CD4-positive, alpha-beta memory T cell (primary cell): ENCODE results near the gene MRPS11. TPM values are rescaled to one million over a fixed set of nuclear protein-coding genes. Genes with fewer than 3 reads are reported as not detected.

Experiments
- CTCF ChIA-PET: fragments of 350-600 bp; sonication (Branson Sonifier 250); formaldehyde crosslinking; loops from one replicate; lab custom pipeline; 2021; ENCODE audit warnings: inconsistent platforms; ENCODE audit not compliant: partially characterized antibody; lab: Charles Lee
- POLR2A ChIA-PET: fragments of 350-600 bp; sonication (Branson Sonifier 250); formaldehyde crosslinking; loops from one replicate; lab custom pipeline; 2021; ENCODE audit not compliant: partially characterized antibody; lab: Charles Lee
- DNase-seq, 5 donors: peaks; one replicate each; pipeline versions ENCODE4 v3.0.0 to v3.0.0-alpha.2; 2020 to 2022; ENCODE audit warnings: mixed read lengths in 1 of 5
- H3K27ac ChIP-seq: one replicate; pipeline ENCODE4 v1.7.0; 2013; ENCODE audit warnings: low read depth, low read length
- H3K27me3 ChIP-seq: 2 replicates; pipeline ENCODE4 v1.7.0; 2013; ENCODE audit warnings: mild to moderate bottlenecking, low read length, moderate library complexity; ENCODE audit not compliant: insufficient read depth
- H3K36me3 ChIP-seq: 2 replicates; pipeline ENCODE4 v1.7.0; 2013; ENCODE audit warnings: mild to moderate bottlenecking, low read length, moderate library complexity; ENCODE audit not compliant: insufficient read depth
- H3K4me1 ChIP-seq: 2 replicates; pipeline ENCODE4 v1.7.0; 2013; ENCODE audit warnings: mild to moderate bottlenecking, low read length, moderate library complexity; ENCODE audit not compliant: insufficient read depth
- H3K4me3 ChIP-seq, 2 donors: one replicate each; pipeline ENCODE4 v1.7.0; 2013; ENCODE audit warnings: low read length in 2 of 2, mild to moderate bottlenecking in 1 of 2
- H3K9me3 ChIP-seq, 2 donors: one replicate each; pipeline ENCODE4 v1.7.0; 2013; ENCODE audit warnings: low read length in 2 of 2, control low read depth in 1 of 2; ENCODE audit not compliant: control insufficient read depth in 1 of 2
- H3K27ac Mint-ChIP-seq, 7 donors: one replicate each; pipeline ENCODE4 v1.8.0; 2020 to 2021; ENCODE audit warnings: mixed read lengths in 7 of 7, mild to moderate bottlenecking in 6 of 7, inconsistent platforms in 3 of 7, moderate library complexity in 3 of 7
- H3K27me3 Mint-ChIP-seq, 2 donors: one replicate each; pipeline ENCODE4 v1.8.0; 2020 to 2021; ENCODE audit warnings: mixed read lengths in 2 of 2
- H3K36me3 Mint-ChIP-seq, 2 donors: one replicate each; pipeline ENCODE4 v1.8.0; 2020 to 2021; ENCODE audit warnings: mixed read lengths in 2 of 2, inconsistent platforms in 1 of 2, mild to moderate bottlenecking in 1 of 2
- H3K4me1 Mint-ChIP-seq, 4 donors: one replicate each; pipeline ENCODE4 v1.8.0; 2020 to 2021; ENCODE audit warnings: mixed read lengths in 4 of 4, mild to moderate bottlenecking in 1 of 4
- H3K4me3 Mint-ChIP-seq, 8 donors: one replicate each; pipeline ENCODE4 v1.8.0; 2020 to 2021; ENCODE audit warnings: mixed read lengths in 8 of 8, mild to moderate bottlenecking in 7 of 8, moderate library complexity in 6 of 8, inconsistent platforms in 3 of 8
- H3K9me3 Mint-ChIP-seq, 8 donors: one replicate each; pipeline ENCODE4 v1.8.0; 2020 to 2021; ENCODE audit warnings: mixed read lengths in 8 of 8, mild to moderate bottlenecking in 5 of 8, inconsistent platforms in 3 of 8, moderate library complexity in 1 of 8
- intact Hi-C: fragments of 100-400 bp; cut with micrococcal nuclease; formaldehyde crosslinking; loops from one replicate; pipeline ENCODE4 v1.15.1; 2023
- polyA plus RNA-seq, 2 donors: library from polyadenylated mRNA; unstranded; fragments of 300-500 nt; fragmentation: Illumina TruSeq; gene quantifications; one replicate each; pipeline ENCODE4 v1.2.3, GENCODE V29; 2021
- total RNA-seq, 2 experiments: library from RNA; stranded (reverse); gene quantifications; one replicate each; pipeline ENCODE4 v1.2.3, GENCODE V29; 2021

The MRPS11 gene
- 10 to 100 TPM; 27.5 to 35.0 TPM for total RNA-seq
- polyA plus RNA-seq: 10 to 100 TPM; 50.1 to 63.1 TPM

GRCh38 chr15:88467073-88467934 lies at the start of gene MRPS11, which contains the start of gene MRPL46:
MRPS11 (plus strand) TSS chr15:88467708; CDS start chr15:88467718, 10 bp downstream.
MRPL46 (minus strand) TSS chr15:88467388; CDS start chr15:88467377, 11 bp downstream.
- Histone ChIP-seq H3K9me3 (no peaks in the 10 kb centered on the region), H3K36me3 (peaks cover 23% of the 10 kb centered on the region), H3K27me3 (no peaks in the 10 kb centered on the region), H3K27ac (peak within 1 kb of the TSS; percentile 93), H3K4me3 (peak within 1 kb of the TSS; percentile 87 to 90), H3K4me1 (peaks cover 29% of the 10 kb centered on the region)
- H3K9me3 Mint-ChIP-seq: no peaks in the 10 kb centered on the region
- H3K4me1 Mint-ChIP-seq: peaks cover 15 to 38% (median 30%) of the 10 kb centered on the region in 4 donors
- ChIA-PET POLR2A (interaction anchor here (0.6 to 2.0 kb wide), 15 partner anchors 10 to 867 kb away, joined by 3 to 18 read pairs (median 4); partner anchors contain the start of genes ABHD2, FANCI, ISG20 and POLG), CTCF (interaction anchor here (0.9 to 2.1 kb wide), 5 partner anchors 9 to 662 kb away, joined by 3 to 10 read pairs (median 4); no protein-coding TSS in a partner anchor)
- H3K27ac Mint-ChIP-seq: peak within 1 kb of the TSS; percentile 98 to 100 (median 99)
- peak; percentile 89 to 93 (median 90) for DNase-seq
- intact Hi-C loops: loop anchor here (1.0 to 5.0 kb wide), 6 partner anchors 79 to 867 kb away; partner anchors contain the start of genes AEN, DET1, FANCI and POLG
- peaks cover 20 to 45% of the 10 kb centered on the region in 2 donors for H3K36me3 Mint-ChIP-seq
- peak within 1 kb of the TSS; percentile 96 to 99 (median 98) for H3K4me3 Mint-ChIP-seq
- H3K27me3 Mint-ChIP-seq: no peaks in the 10 kb centered on the region

- no peaks in the 10 kb centered on the region for H3K4me1 ChIP-seq
- no peak for DNase-seq
- Mint-ChIP-seq H3K27ac (no peak overlapping the region), H3K36me3 (no peaks in the 10 kb centered on the region), H3K27me3 (peaks cover 15% of the 10 kb centered on the region in 2 donors), H3K4me3 (no peak overlapping the region), H3K9me3 (peaks cover 0 to 2% (median 0%) of the 10 kb centered on the region in 8 donors), H3K4me1 (no peaks in the 10 kb centered on the region)
- ChIA-PET POLR2A (no interaction called here), CTCF (interaction anchor here (0.9 kb wide), 1 partner anchor 35 kb away, joined by 4 read pairs; no protein-coding TSS in a partner anchor)
- intact Hi-C loops: no loop called here
- no peak overlapping the region for H3K27ac ChIP-seq
- H3K27me3 ChIP-seq: no peaks in the 10 kb centered on the region
- H3K4me3 ChIP-seq: no peak overlapping the region
- no peaks in the 10 kb centered on the region for H3K36me3 ChIP-seq
- H3K9me3 ChIP-seq: no peaks in the 10 kb centered on the region
Observed at GRCh38 chr15:88419830-88420229, 47.7 kb upstream of the MRPS11 start.

- Mint-ChIP-seq H3K27ac (no peak overlapping the region), H3K27me3 (peaks cover 9 to 21% of the 10 kb centered on the region in 2 donors), H3K4me1 (no peaks in the 10 kb centered on the region), H3K36me3 (no peaks in the 10 kb centered on the region), H3K9me3 (peaks cover 0 to 2% (median 0%) of the 10 kb centered on the region in 8 donors), H3K4me3 (no peak overlapping the region)
- CTCF ChIA-PET: no interaction called here
- DNase-seq: no peak
- intact Hi-C loops: no loop called here
- Histone ChIP-seq H3K4me3 (no peak overlapping the region), H3K27ac (no peak overlapping the region), H3K36me3 (no peaks in the 10 kb centered on the region), H3K9me3 (no peaks in the 10 kb centered on the region), H3K4me1 (no peaks in the 10 kb centered on the region), H3K27me3 (no peaks in the 10 kb centered on the region)
- POLR2A ChIA-PET: no interaction called here
Observed at GRCh38 chr15:88423331-88423730, 44.2 kb upstream of the MRPS11 start.

- POLR2A ChIA-PET: no interaction called here
- H3K36me3 Mint-ChIP-seq: no peaks in the 10 kb centered on the region
Observed at GRCh38 chr15:88426304-88426703, 41.2 kb upstream of the MRPS11 start.

GRCh38 chr15:88428053-88428452 lies 39.5 kb upstream of the MRPS11 start:
- H3K9me3 Mint-ChIP-seq: no peaks in the 10 kb centered on the region

More at GRCh38 chr15:88426304-88426703, 41.2 kb upstream of the MRPS11 start:
- Mint-ChIP-seq H3K4me3 (no peak overlapping the region), H3K4me1 (no peaks in the 10 kb centered on the region), H3K27me3 (peaks cover 11 to 28% of the 10 kb centered on the region in 2 donors), H3K27ac (no peak overlapping the region), H3K9me3 (no peaks in the 10 kb centered on the region)
- no peaks in the 10 kb centered on the region for H3K4me1 ChIP-seq
- no peaks in the 10 kb centered on the region for H3K9me3 ChIP-seq
- no peaks in the 10 kb centered on the region for H3K36me3 ChIP-seq
- no peak overlapping the region for H3K27ac ChIP-seq
- no peak for DNase-seq
- H3K27me3 ChIP-seq: no peaks in the 10 kb centered on the region
- no peak overlapping the region for H3K4me3 ChIP-seq
- intact Hi-C loops: no loop called here
- CTCF ChIA-PET: no interaction called here

GRCh38 chr15:88428805-88429605 lies 38.5 kb upstream of the MRPS11 start:
- H3K4me1 ChIP-seq: no peaks in the 10 kb centered on the region
- no peaks in the 10 kb centered on the region for H3K9me3 ChIP-seq
- POLR2A ChIA-PET: no interaction called here
- H3K36me3 ChIP-seq: no peaks in the 10 kb centered on the region
- Mint-ChIP-seq H3K36me3 (no peaks in the 10 kb centered on the region), H3K27me3 (peaks cover 11 to 34% of the 10 kb centered on the region in 2 donors), H3K9me3 (no peaks in the 10 kb centered on the region), H3K4me3 (no peak overlapping the region), H3K4me1 (no peaks in the 10 kb centered on the region), H3K27ac (no peak overlapping the region)
- CTCF ChIA-PET: no interaction called here
- no peak for DNase-seq
- H3K4me3 ChIP-seq: no peak overlapping the region
- no peak overlapping the region for H3K27ac ChIP-seq
- intact Hi-C loops: no loop called here
- H3K27me3 ChIP-seq: no peaks in the 10 kb centered on the region

More at GRCh38 chr15:88428053-88428452, 39.5 kb upstream of the MRPS11 start:
- POLR2A ChIA-PET: no interaction called here
- no peaks in the 10 kb centered on the region for H3K36me3 Mint-ChIP-seq
- intact Hi-C loops: no loop called here
- no peaks in the 10 kb centered on the region for H3K36me3 ChIP-seq
- no peak overlapping the region for H3K27ac Mint-ChIP-seq
- H3K4me3 Mint-ChIP-seq: no peak overlapping the region
- H3K27me3 Mint-ChIP-seq: peaks cover 11 to 29% of the 10 kb centered on the region in 2 donors
- H3K4me1 Mint-ChIP-seq: no peaks in the 10 kb centered on the region
- no peak overlapping the region for H3K27ac ChIP-seq
- no peak overlapping the region for H3K4me3 ChIP-seq
- no peaks in the 10 kb centered on the region for H3K9me3 ChIP-seq
- DNase-seq: no peak
- H3K27me3 ChIP-seq: no peaks in the 10 kb centered on the region
- no peaks in the 10 kb centered on the region for H3K4me1 ChIP-seq
- CTCF ChIA-PET: no interaction called here
